SK-N-MC (cell line): ENCODE results near the gene TMEM82.

Source experiments
- DNase-seq: peaks from one replicate; pipeline ENCODE4 v3.0.0-alpha.2; 2011; ENCODE audit warnings: low read depth, low spot score
- H3K27ac ChIP-seq: fragments of 200-600 bp; sonication (generic); 2 replicates; pipeline ENCODE4 v1.5.1; 2016; ENCODE audit warnings: mixed run types
- H3K36me3 ChIP-seq: fragments of 200-600 bp; sonication (generic); 2 replicates; pipeline ENCODE4 v1.6.1; 2017; ENCODE audit warnings: antibody characterized with exemption, low read length, mixed read lengths; ENCODE audit not compliant: insufficient read depth
- H3K4me3 ChIP-seq: fragments of 200-600 bp; sonication (generic); 2 replicates; pipeline ENCODE4 v1.5.1; 2016
- H3K9ac ChIP-seq: fragments of 200-600 bp; sonication (generic); 2 replicates; pipeline ENCODE4 v1.8.0; 2017; ENCODE audit warnings: mixed run types, mixed read lengths; ENCODE audit not compliant: insufficient read length
- H3K9me3 ChIP-seq: fragments of 200-600 bp; sonication (generic); 2 replicates; pipeline ENCODE4 v1.6.1; 2017; ENCODE audit warnings: low read depth, mild to moderate bottlenecking, antibody characterized with exemption, low read length, moderate library complexity, mixed read lengths
- EZH2 ChIP-seq: fragments of 200-600 bp; sonication (generic); IDR thresholded peaks from one replicate; pipeline ENCODE4 v1.6.1; 2017; ENCODE audit warnings: antibody characterized with exemption
- FOXP2 ChIP-seq: optimal IDR thresholded peaks from 2 replicates; pipeline ENCODE3; 2011; ENCODE audit warnings: mild to moderate bottlenecking, moderate library complexity; ENCODE audit not compliant: insufficient read depth; ENCODE audit errors: extremely low read length, control extremely low read depth
- POLR2AphosphoS5 ChIP-seq: IDR thresholded peaks from 2 replicates; pipeline ENCODE4 v1.6.1; 2012; ENCODE audit warnings: mild to moderate bottlenecking, low read depth, low read length, borderline replicate concordance

Gene TMEM82

DNA sequence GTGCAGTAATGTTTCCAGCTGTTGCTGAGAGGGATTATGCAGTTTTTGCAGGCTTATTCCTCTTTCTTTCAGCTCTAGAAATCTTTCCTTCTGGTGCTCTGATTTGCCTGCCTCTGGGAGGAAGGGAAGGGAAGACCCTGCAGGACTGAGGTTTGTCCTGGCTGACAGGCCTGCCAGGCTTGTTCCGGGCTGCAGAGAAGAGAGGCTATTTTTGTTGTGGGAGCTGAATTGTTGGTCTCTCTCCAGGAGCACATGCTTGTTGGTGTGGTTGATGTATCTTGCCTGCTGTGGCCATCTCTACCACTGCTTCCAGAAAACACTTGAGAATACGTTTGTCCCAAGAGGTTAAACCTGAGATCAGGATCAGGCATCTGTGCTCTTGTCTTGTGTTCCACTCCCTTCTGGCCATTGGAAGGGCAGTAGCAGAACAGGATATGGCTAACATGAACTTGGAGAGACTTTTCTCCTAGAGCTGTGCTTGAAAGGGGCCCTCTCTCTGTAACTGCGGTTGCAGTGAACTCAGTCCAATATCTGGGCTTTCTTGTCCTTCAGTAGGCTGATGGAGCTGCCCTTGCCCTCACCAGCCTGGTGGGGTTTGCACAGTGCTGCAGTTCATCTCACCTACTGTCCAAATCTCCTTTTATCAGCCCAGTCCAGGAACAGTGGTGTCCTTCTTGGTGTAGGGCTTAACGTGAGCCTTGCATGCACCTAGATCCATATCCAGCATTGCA is 27.7 kb upstream of the TMEM82 start:
- Histone ChIP-seq H3K36me3 (peaks cover 14% of the 10 kb centered on the region; the same call in 1 of the 2 replicates), H3K4me3 (no peak overlapping the region), H3K9me3 (no peaks in the 10 kb centered on the region), H3K27ac (no peak overlapping the region), H3K9ac (no peak overlapping the region)
- TF ChIP-seq FOXP2, result no peak
- TF ChIP-seq POLR2AphosphoS5, result no peak
- TF ChIP-seq EZH2, result no peak
- no peak for DNase-seq

DNA sequence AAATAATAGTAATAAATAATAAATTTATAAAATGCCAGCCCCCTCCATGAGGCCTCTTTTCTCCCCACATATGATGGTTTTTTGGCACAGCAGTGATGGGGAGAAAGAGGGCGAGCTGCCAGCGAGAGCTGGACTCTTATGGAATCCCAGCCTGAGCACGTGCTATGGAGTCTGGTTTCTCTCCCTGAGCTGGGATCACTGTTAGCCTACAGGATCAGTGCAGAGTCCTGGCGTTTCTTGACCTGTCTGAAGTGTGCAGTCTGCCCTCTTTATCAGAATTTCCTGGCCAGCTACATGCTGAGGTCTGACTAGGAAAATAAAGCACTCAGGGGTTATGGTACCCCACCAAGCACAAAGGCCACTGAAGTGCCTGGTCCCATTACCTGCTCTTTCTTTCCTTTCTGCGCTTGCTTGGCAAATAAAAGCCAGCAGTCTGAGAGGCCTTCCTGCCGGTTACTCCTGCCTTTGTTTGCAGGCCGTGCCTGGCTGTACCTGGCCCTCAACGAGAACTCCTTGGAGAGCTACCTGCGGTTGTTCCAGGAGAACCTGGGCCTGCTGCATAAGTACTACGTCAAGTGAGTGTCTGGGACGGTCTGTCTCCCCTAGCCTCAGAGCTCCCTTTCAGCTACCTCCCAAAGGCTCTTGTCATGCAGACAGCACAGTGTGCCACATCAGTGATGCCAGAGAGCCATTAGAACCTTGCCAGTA is 24.7 kb upstream of the TMEM82 start:
- H3K9ac ChIP-seq, result no peak overlapping the region
- H3K36me3 ChIP-seq, result peaks cover 18% of the 10 kb centered on the region; the same call in 1 of the 2 replicates
- H3K4me3 ChIP-seq, result no peak overlapping the region
- TF ChIP-seq FOXP2 (no peak), POLR2AphosphoS5 (no peak), EZH2 (no peak)
- DNase-seq, result no peak
- no peaks in the 10 kb centered on the region for H3K9me3 ChIP-seq
- no peak overlapping the region for H3K27ac ChIP-seq

DNA sequence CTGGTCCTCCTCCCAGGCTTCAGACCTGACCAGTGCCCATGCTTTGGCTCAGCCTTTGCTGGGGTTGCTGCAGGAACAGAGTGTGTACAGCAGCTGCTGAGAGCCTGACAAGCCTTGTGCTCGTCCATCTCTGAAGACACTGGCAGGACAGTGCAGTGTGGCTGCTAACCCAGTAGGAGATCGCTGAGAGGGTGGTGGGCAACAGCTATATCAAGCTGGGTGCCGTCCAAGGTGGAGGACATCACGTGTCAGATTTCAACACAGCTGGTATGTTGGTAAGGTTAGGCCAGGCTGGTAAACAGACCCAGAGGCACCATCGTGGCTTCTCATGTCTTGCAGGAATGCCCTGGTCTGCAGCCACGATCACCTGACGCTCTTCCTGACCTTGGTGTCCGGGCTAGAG is 24.1 kb upstream of the TMEM82 start:
- TF ChIP-seq FOXP2, result no peak
- TF ChIP-seq EZH2, result no peak
- no peak for TF ChIP-seq POLR2AphosphoS5
- H3K36me3 ChIP-seq, result peaks cover 18% of the 10 kb centered on the region; the same call in 1 of the 2 replicates
- H3K9me3 ChIP-seq, result no peaks in the 10 kb centered on the region
- H3K4me3 ChIP-seq, result no peak overlapping the region
- no peak overlapping the region for H3K9ac ChIP-seq
- H3K27ac ChIP-seq, result no peak overlapping the region
- DNase-seq, result no peak

DNA sequence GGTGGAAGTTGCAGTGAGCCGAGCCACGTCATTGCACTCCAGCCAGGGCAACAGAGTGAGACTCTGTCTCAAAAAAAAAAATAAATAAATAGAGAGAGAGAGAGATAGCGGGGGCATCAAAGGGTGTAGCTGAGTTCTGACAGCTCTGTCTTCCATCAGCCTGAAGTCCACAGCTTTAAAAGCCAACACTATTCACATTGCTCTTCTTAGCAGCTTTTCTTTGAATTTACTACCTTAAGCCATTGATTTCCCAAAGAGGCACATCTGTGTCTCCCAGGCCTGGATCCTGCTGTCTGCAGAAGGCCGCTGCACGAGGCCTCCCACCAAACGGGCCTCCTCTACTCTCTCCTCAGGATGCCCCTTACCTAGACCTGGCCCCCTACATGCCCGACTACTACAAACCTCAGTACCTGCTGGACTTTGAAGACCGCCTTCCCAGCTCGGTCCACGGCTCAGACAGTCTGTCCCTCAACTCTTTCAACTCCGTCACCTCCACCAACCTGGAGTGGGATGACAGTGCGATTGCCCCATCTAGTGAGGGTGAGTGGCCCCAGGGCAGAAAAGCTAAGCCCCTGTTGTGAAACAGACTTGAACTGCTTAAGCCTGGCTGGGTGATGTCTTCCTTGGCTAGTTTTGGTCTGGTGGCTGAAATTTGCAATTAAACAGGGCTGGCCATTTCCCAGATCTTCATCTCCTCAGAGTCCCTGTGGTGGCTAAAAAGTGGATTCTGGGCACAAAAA is 22.7 kb upstream of the TMEM82 start:
- no peak overlapping the region for H3K4me3 ChIP-seq
- H3K9ac ChIP-seq, result no peak overlapping the region
- H3K9me3 ChIP-seq, result no peaks in the 10 kb centered on the region
- DNase-seq, result no peak
- TF ChIP-seq POLR2AphosphoS5 (no peak), FOXP2 (no peak), EZH2 (no peak)
- no peak overlapping the region for H3K27ac ChIP-seq
- H3K36me3 ChIP-seq, result peaks cover 18% of the 10 kb centered on the region; the same call in 1 of the 2 replicates

DNA sequence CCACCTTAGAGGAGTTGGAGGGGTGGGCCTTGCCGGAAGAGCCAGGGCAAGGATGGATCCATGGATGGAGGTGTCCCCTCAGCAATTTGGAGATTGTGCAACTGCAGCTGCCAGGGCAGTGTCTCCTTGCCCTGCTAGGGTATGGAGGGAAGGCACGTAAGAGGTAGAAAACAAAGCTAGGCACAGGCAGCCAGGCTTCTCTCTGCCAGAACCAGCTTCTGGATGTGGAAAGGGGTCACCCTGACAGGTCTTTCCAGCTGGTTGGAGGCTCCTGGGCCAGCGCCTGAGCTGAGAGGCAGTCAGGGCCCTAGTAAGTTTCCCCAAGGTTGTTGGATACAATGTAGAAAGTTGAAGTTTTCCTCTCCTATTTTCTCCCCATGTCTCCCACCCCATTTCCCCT is 21.4 kb upstream of the TMEM82 start:
- TF ChIP-seq FOXP2 (no peak), POLR2AphosphoS5 (no peak), EZH2 (no peak)
- no peak for DNase-seq
- H3K36me3 ChIP-seq, result peaks cover 18% of the 10 kb centered on the region; the same call in 1 of the 2 replicates
- H3K27ac ChIP-seq, result no peak overlapping the region
- no peak overlapping the region for H3K4me3 ChIP-seq
- no peaks in the 10 kb centered on the region for H3K9me3 ChIP-seq
- no peak overlapping the region for H3K9ac ChIP-seq

DNA sequence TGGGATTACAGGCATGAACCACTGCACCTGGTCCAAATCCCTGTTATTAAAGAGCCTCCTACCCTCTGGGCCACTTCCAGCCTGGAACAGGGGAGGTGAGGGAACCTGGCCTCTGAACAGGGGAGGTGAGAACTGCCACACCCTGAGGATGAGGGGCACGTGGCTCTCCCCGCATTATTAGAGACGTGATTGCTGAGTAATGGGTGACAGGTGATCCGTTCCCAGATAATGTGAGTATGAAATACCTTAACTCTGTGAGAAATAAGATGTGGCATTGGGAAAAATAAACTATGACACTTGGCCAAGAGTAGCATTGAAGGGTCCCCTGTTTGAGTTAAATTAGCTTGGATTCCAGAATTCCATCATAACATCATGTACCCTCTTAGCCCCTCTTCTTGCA is 19.9 kb upstream of the TMEM82 start:
- no peak overlapping the region for H3K9ac ChIP-seq
- DNase-seq, result no peak
- H3K9me3 ChIP-seq, result no peaks in the 10 kb centered on the region
- H3K27ac ChIP-seq, result no peak overlapping the region
- no peak for TF ChIP-seq FOXP2
- TF ChIP-seq EZH2, result no peak
- no peak for TF ChIP-seq POLR2AphosphoS5
- no peak overlapping the region for H3K4me3 ChIP-seq
- H3K36me3 ChIP-seq, result peaks cover 17% of the 10 kb centered on the region; the same call in 1 of the 2 replicates

DNA sequence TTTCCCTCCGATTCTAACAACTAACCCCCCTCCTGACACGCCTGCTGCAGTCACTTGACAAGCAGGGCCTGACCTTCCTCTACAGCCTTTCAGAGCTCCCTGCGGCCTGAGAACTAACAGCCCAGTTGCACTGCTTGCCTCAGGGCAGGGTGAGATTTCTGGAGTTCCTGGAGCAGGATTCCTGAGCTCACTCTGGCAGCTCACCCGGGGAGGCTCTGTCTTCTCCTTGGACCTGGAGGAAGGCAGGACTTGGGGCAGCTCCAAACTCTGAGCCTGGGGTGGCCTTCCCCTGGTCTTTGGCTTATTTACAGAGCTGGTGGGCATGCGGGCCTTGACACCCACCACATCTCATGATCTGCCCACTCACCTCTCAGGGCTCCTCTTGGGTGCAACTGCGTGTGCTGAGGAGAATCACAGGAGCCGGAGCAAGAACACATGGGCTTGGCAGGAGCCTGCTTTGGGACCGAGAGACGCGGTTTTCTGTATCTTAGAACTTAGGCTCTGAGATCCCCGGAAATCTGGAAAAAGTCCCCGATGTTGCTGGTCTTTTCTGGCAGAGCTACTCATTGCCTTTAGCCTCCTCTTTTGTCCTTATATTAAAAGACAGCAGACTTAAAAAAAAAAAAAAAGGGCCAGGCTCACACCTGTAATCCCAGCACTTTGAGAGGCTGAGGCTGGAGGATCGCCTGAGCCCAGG is 19.3 kb upstream of the TMEM82 start:
- Histone ChIP-seq H3K4me3 (no peak overlapping the region), H3K36me3 (peaks cover 13% of the 10 kb centered on the region; the same call in 1 of the 2 replicates), H3K27ac (no peak overlapping the region), H3K9ac (no peak overlapping the region), H3K9me3 (no peaks in the 10 kb centered on the region)
- no peak for DNase-seq
- TF ChIP-seq EZH2 (no peak), FOXP2 (no peak), POLR2AphosphoS5 (no peak)
